ENCODE data around the gene PRSS12.

The PRSS12 gene

DNA sequence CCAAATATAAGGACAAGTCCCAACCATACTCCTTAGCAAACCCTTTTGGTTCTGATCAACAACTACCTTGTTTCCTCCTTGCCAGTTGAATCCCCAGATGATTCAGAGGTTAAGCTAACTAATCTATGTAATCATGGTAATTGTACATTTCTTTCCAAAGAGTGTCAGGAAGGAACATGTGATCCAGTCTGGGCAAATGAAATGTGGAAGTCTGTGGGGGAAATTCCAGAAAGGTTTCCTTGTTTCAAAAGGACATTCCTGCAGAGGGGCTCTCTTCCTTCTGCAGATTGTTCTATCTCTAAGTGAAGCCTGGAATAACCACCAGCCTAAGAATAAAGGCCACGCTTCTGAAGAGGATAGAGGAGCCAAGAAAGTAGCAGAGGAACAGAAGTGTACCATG, 7.0 kb downstream of the PRSS12 start:
- Histone ChIP-seq H3K9me3 (ENCODE audit: control insufficient read depth, low read length) (no peaks in the 10 kb centered on the region), H3K27me3 (replicated peaks; ENCODE audit: control insufficient read depth, insufficient read depth, low read length, poor library complexity, severe bottlenecking) (no peaks in the 10 kb centered on the region), H3K4me3 (ENCODE audit: insufficient read depth, low read depth, low read length, poor library complexity, severe bottlenecking) (no peak overlapping the region), H3K4me1 (ENCODE audit: control insufficient read depth, insufficient read depth, low read length, poor library complexity, severe bottlenecking) (no peaks in the 10 kb centered on the region), H3K36me3 (ENCODE audit: control insufficient read depth, insufficient read depth, low read length) (no peaks in the 10 kb centered on the region), H3K27ac (ENCODE audit: insufficient read depth, low read length, poor library complexity, severe bottlenecking) (no peak overlapping the region)
- no peak for DNase-seq

DNA sequence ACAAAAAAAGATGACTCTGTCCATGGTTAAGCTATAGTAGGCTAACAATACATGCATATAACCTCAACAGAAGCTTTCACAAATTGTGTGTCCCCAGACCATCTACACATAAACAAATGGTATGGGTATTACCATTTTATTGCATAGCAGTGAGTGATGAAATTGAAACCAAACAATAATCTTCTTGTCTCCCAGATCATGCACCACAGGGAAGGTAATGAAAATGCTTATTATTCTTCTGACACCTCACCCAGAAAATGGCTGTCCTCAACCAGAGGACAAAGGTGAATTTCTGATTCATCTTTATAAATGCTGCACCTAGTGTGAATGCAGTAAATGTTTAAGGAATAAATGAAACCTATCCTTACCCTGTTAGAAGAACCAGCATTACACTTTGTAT, 8.0 kb downstream of the PRSS12 start:
- Histone ChIP-seq H3K27ac (ENCODE audit: insufficient read depth, low read length, poor library complexity, severe bottlenecking) (no peak overlapping the region), H3K9me3 (ENCODE audit: control insufficient read depth, low read length) (no peaks in the 10 kb centered on the region), H3K4me1 (ENCODE audit: control insufficient read depth, insufficient read depth, low read length, poor library complexity, severe bottlenecking) (no peaks in the 10 kb centered on the region), H3K36me3 (ENCODE audit: control insufficient read depth, insufficient read depth, low read length) (no peaks in the 10 kb centered on the region), H3K27me3 (replicated peaks; ENCODE audit: control insufficient read depth, insufficient read depth, low read length, poor library complexity, severe bottlenecking) (no peaks in the 10 kb centered on the region), H3K4me3 (ENCODE audit: insufficient read depth, low read depth, low read length, poor library complexity, severe bottlenecking) (no peak overlapping the region)
- DNase-seq: no peak

- DNase-seq: no peak
- H3K36me3 ChIP-seq (ENCODE audit: control insufficient read depth, insufficient read depth, low read length): no peaks in the 10 kb centered on the region
These were observed 9.3 kb downstream of the PRSS12 start for GRCh38 chr4:118343501-118343900.

DNA sequence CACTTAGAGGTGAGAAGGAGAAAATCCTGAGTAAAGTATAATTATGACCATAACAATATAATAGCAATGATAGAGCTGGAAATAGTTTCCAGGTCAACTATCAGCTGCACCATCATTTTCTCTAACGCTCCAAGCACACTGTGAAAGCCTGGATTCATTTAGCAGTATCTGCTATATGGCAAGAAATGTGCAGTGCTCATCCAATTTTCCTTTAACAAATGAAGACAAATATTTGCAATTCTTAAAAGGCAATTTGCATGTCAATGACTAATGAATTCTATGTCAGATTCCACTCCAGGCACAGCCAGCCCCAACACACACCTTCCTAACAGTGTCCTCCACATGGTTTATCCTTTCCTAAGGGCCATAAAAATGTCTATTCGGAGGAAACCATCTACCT, 12.7 kb downstream of the PRSS12 start:
- no peaks in the 10 kb centered on the region for H3K36me3 ChIP-seq (ENCODE audit: control insufficient read depth, insufficient read depth, low read length)

More at GRCh38 chr4:118343501-118343900, 9.3 kb downstream of the PRSS12 start:
- Histone ChIP-seq H3K4me1 (ENCODE audit: control insufficient read depth, insufficient read depth, low read length, poor library complexity, severe bottlenecking) (no peaks in the 10 kb centered on the region), H3K27me3 (replicated peaks; ENCODE audit: control insufficient read depth, insufficient read depth, low read length, poor library complexity, severe bottlenecking) (no peaks in the 10 kb centered on the region), H3K27ac (ENCODE audit: insufficient read depth, low read length, poor library complexity, severe bottlenecking) (no peak overlapping the region), H3K4me3 (ENCODE audit: insufficient read depth, low read depth, low read length, poor library complexity, severe bottlenecking) (no peak overlapping the region), H3K9me3 (ENCODE audit: control insufficient read depth, low read length) (no peaks in the 10 kb centered on the region)

DNA sequence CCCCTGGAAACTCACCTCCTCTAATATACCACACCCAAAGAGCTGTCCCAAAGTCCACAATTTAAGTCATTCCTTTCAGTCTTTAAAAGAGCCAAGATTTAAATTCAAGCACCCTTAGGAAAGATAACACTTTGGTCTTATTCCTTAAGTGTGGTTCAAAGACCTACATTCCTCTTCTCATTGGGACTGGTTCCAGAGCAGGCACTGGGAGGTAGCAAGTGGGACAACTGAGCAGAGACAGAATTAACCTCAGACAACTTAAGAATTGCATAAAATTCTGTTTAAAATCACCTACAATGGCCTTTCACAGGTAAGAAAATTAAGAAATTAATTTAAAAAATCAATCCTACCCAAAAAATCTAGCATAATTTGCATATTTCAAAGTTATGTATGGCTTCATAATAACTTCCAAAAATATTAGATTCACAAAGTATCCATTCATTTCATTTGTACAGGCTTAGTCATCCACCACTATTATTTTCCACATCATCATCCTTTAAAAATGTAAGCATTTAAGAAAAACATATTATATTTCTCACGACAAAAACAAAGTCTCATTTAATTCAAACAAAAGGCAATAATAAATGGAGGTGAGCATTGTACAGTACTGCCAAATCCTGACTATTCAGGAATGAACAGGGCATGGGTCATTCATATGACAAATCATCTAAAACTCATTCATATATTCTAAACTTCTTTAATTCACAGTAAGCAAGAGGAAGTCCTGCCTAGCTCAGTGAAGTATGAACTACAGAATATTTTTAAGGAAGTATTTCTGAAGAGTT, 13.6 kb downstream of the PRSS12 start:
- H3K4me3 ChIP-seq (ENCODE audit: insufficient read depth, low read depth, low read length, poor library complexity, severe bottlenecking): no peak overlapping the region
- no peak overlapping the region for H3K27ac ChIP-seq (ENCODE audit: insufficient read depth, low read length, poor library complexity, severe bottlenecking)
- H3K36me3 ChIP-seq (ENCODE audit: control insufficient read depth, insufficient read depth, low read length): no peaks in the 10 kb centered on the region
- H3K27me3 ChIP-seq (replicated peaks; ENCODE audit: control insufficient read depth, insufficient read depth, low read length, poor library complexity, severe bottlenecking): no peaks in the 10 kb centered on the region
- no peak for DNase-seq
- H3K9me3 ChIP-seq (ENCODE audit: control insufficient read depth, low read length): no peaks in the 10 kb centered on the region
- no peaks in the 10 kb centered on the region for H3K4me1 ChIP-seq (ENCODE audit: control insufficient read depth, insufficient read depth, low read length, poor library complexity, severe bottlenecking)

More for the DNA sequence above, 12.7 kb downstream of the PRSS12 start:
- Histone ChIP-seq H3K4me3 (ENCODE audit: insufficient read depth, low read depth, low read length, poor library complexity, severe bottlenecking) (no peak overlapping the region), H3K4me1 (ENCODE audit: control insufficient read depth, insufficient read depth, low read length, poor library complexity, severe bottlenecking) (no peaks in the 10 kb centered on the region), H3K27ac (ENCODE audit: insufficient read depth, low read length, poor library complexity, severe bottlenecking) (no peak overlapping the region), H3K27me3 (replicated peaks; ENCODE audit: control insufficient read depth, insufficient read depth, low read length, poor library complexity, severe bottlenecking) (no peaks in the 10 kb centered on the region), H3K9me3 (ENCODE audit: control insufficient read depth, low read length) (no peaks in the 10 kb centered on the region)
- DNase-seq: no peak

- H3K27ac ChIP-seq (ENCODE audit: insufficient read depth, low read length, poor library complexity, severe bottlenecking): no peak overlapping the region
- no peak overlapping the region for H3K4me3 ChIP-seq (ENCODE audit: insufficient read depth, low read depth, low read length, poor library complexity, severe bottlenecking)
- no peaks in the 10 kb centered on the region for H3K36me3 ChIP-seq (ENCODE audit: control insufficient read depth, insufficient read depth, low read length)
- H3K4me1 ChIP-seq (ENCODE audit: control insufficient read depth, insufficient read depth, low read length, poor library complexity, severe bottlenecking): no peaks in the 10 kb centered on the region
- DNase-seq: no peak
- no peaks in the 10 kb centered on the region for H3K9me3 ChIP-seq (ENCODE audit: control insufficient read depth, low read length)
- no peaks in the 10 kb centered on the region for H3K27me3 ChIP-seq (replicated peaks; ENCODE audit: control insufficient read depth, insufficient read depth, low read length, poor library complexity, severe bottlenecking)
These were observed 14.3 kb downstream of the PRSS12 start for GRCh38 chr4:118338518-118338917.

- Histone ChIP-seq H3K36me3 (ENCODE audit: control insufficient read depth, insufficient read depth, low read length) (no peaks in the 10 kb centered on the region), H3K9me3 (ENCODE audit: control insufficient read depth, low read length) (no peaks in the 10 kb centered on the region), H3K4me1 (ENCODE audit: control insufficient read depth, insufficient read depth, low read length, poor library complexity, severe bottlenecking) (no peaks in the 10 kb centered on the region), H3K27me3 (replicated peaks; ENCODE audit: control insufficient read depth, insufficient read depth, low read length, poor library complexity, severe bottlenecking) (no peaks in the 10 kb centered on the region), H3K27ac (ENCODE audit: insufficient read depth, low read length, poor library complexity, severe bottlenecking) (no peak overlapping the region), H3K4me3 (ENCODE audit: insufficient read depth, low read depth, low read length, poor library complexity, severe bottlenecking) (no peak overlapping the region)
- no peak for DNase-seq
These were observed 14.8 kb downstream of the PRSS12 start for GRCh38 chr4:118337954-118338353.

- Histone ChIP-seq H3K27ac (ENCODE audit: insufficient read depth, low read length, poor library complexity, severe bottlenecking) (no peak overlapping the region), H3K27me3 (replicated peaks; ENCODE audit: control insufficient read depth, insufficient read depth, low read length, poor library complexity, severe bottlenecking) (no peaks in the 10 kb centered on the region), H3K9me3 (ENCODE audit: control insufficient read depth, low read length) (no peaks in the 10 kb centered on the region), H3K4me3 (ENCODE audit: insufficient read depth, low read depth, low read length, poor library complexity, severe bottlenecking) (no peak overlapping the region), H3K4me1 (ENCODE audit: control insufficient read depth, insufficient read depth, low read length, poor library complexity, severe bottlenecking) (no peaks in the 10 kb centered on the region), H3K36me3 (ENCODE audit: control insufficient read depth, insufficient read depth, low read length) (no peaks in the 10 kb centered on the region)
- DNase-seq: no peak
These were observed 17.0 kb downstream of the PRSS12 start for GRCh38 chr4:118335774-118336173.

- Histone ChIP-seq H3K4me3 (ENCODE audit: insufficient read depth, low read depth, low read length, poor library complexity, severe bottlenecking) (no peak overlapping the region), H3K9me3 (ENCODE audit: control insufficient read depth, low read length) (no peaks in the 10 kb centered on the region), H3K36me3 (ENCODE audit: control insufficient read depth, insufficient read depth, low read length) (no peaks in the 10 kb centered on the region), H3K4me1 (ENCODE audit: control insufficient read depth, insufficient read depth, low read length, poor library complexity, severe bottlenecking) (no peaks in the 10 kb centered on the region), H3K27me3 (replicated peaks; ENCODE audit: control insufficient read depth, insufficient read depth, low read length, poor library complexity, severe bottlenecking) (no peaks in the 10 kb centered on the region), H3K27ac (ENCODE audit: insufficient read depth, low read length, poor library complexity, severe bottlenecking) (no peak overlapping the region)
- no peak for DNase-seq
These were observed 17.5 kb downstream of the PRSS12 start for GRCh38 chr4:118335324-118335723.

DNA sequence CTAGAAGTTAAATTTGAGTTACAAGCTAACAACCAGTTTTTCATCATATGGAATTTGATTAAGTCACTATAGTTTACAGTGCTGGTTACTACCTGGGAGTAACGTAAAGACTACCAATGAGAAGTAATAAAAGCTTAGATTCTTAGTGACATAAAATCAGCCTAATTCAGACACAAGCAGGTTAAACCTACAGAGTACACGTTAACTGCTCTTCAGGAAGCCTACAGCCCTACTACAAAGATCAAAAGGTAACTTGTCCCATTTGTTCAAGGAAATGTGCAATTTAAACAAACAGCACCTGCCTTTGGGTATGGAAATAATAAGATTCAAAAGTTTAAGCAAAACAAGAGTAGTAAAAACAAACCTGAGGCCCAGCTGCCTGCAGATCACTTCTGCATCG, 21.5 kb downstream of the PRSS12 start:
- Histone ChIP-seq H3K9me3 (ENCODE audit: control insufficient read depth, low read length) (no peaks in the 10 kb centered on the region), H3K27ac (ENCODE audit: insufficient read depth, low read length, poor library complexity, severe bottlenecking) (no peak overlapping the region), H3K27me3 (replicated peaks; ENCODE audit: control insufficient read depth, insufficient read depth, low read length, poor library complexity, severe bottlenecking) (no peaks in the 10 kb centered on the region), H3K4me1 (ENCODE audit: control insufficient read depth, insufficient read depth, low read length, poor library complexity, severe bottlenecking) (no peaks in the 10 kb centered on the region), H3K4me3 (ENCODE audit: insufficient read depth, low read depth, low read length, poor library complexity, severe bottlenecking) (no peak overlapping the region), H3K36me3 (ENCODE audit: control insufficient read depth, insufficient read depth, low read length) (no peaks in the 10 kb centered on the region)
- no peak for DNase-seq
